ENCODE data around the gene ZNF827.

- no peak for TF ChIP-seq GATA3 (IDR thresholded peaks at IDR 0.05; ENCODE audit: low read depth, low read length)
- no peak for TF ChIP-seq GATA2 (IDR thresholded peaks at IDR 0.05; ENCODE audit: low read depth, low read length)
These were observed 4.1 kb downstream of the ZNF827 start for GRCh38 chr4:145934434-145935047.

Measured in SH-SY5Y (cell line).